T-helper 2 cell (primary cell): ENCODE data around the gene JUN.
"Not testable (repeated sequence)": the region's sequence is repeated elsewhere in the genome, so short reads cannot be mapped to it uniquely, and the experiment has no call there.

Source experiments
- DNase-seq, 5 experiments: peaks; one replicate each; pipeline versions ENCODE4 v3.0.0 to v3.0.0-alpha.2; 2012 to 2022

The JUN gene

DNA sequence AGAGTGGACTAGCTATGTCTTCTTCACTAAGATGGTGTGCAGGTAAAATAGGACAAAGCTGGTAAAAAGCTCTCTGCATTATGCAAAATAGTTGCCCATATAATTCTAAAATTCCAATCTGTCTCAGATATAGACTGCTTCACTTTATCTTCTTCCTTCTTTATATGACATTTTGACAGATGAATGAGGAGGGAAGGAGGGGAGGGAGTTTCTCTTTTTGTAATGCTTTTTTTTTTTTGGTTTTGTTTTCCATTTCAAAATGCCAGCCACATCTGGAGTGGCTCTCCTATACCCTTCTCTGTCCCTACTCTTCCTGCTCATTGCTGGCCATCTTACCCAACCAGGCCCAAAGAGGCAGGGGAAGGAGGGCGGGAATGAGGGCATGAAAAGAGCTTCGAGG is 24.2 kb upstream of the JUN start:
- no peak for DNase-seq

DNA sequence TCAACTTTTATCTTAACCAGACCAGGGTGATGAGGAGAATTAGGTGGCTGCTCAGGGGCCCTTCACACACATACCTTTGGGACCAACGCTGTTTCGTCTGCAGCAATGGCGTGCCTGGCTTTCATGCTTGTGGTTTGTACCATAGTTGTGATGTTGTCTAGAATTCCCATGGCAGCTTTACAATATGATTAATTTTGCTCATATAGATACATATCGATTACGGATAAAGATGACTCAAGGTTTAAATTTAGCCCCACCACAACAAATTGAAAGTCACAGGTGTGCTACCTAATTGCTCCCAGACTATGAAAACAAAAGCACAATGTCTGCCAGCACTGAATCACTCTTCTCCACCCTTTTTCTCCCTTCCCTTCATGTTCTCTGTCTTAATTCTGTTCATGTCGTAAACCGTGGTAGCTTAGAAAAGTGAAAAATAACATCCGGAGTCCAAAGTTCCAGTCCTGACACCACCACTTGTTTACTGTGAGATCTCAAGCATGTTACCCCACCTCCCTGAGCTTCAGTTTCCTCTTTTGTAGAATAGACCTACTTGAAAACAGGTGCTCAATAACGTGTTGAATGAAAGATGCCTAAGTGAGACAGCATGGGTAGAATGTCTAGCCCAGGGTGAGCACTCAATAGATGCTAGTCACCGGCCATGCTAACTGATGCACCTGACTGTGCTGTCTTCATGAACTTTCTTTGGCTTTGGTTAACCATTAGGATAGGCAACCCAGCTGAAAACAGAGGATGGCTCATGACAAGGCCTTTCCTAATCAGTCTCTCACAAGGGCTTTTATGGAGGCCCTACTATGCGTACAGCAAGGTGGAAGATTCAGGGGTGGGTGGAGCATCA is 22.1 kb upstream of the JUN start:
- DNase-seq: no peak

DNA sequence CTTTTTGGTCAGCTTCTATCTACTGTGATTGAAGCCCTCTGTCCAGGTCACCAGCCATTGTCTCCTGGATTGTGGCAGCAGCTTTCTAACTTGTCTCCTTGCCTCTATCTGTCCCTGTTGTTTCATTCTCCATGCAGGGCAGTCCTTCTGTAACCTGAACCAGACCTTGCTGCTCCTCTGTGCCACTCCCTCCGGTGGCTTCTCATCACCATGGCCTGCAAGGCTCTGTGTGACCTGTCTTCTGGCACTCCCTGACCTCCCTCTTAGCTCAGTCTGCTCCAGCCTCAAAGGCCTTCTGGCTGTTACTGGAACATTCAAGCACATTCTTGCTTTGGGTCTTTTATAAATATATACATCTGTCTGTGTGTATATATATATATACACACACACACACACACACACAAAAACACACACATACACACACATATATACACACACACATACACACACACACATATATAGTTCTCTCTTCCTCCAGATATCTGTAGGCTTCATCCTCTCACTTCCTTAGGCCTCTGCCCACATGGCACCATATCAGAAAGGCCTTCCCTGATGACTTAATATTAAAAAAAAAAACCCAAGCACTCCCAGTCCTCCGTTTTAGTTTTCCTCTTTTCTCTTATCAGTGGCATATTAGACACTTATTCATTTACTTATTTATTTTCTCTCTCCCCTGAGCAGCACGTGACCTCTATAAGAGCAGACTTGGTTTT is 21.2 kb upstream of the JUN start:
- no peak for DNase-seq

DNA sequence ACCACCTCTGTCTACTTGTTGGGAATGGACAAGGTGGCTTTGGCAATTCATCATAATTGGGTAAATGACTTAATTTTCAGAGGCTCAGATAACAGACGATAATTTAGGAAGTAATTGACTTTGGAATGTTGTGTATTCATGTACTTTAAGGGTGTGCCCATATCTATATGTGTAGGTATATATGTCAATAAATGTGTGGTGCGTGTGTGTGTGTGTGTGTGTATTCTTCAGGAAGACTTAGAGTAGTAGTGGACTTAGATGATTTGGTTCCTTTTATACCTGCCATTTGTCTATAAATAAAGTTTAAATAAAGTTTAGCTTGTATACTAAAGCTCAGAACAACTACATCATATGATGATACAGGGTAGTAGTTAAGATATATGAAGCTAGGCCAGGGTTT is 20.0 kb upstream of the JUN start:
- DNase-seq: no peak

DNA sequence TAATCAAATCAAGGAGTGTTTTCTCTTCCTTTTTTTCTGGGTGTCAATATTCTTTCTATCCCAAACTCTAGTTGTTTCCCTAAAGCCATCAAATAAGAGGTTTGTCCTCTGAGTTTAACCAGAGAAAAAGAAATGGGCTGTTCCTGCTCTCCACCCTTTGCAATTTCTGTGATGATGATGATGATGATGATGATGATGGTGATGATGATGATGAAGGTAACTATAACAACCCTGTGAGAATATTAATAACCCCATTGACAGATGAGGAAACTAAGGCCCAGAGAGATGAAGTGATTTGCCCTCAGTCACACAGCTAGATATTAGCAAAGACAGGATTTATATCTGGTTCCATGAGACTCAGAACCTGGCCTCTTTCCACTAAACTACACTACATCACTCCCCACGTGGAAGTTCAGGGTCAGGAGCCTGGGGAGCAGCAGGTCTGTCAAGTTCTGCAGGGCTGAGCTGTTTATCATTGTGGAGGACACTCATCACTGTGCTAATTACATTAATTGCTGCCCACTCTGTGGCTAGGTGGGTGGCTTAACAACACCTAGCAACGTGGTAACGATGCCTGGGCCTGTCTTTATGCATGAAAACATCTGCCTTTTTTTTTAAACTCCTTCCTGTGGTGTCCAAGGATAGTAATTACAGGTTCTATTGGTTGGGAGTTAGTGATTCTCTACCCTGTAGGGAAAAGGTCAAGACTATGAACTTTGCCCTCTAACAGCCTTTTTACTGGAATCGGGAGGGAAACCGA is 19.0 kb upstream of the JUN start:
- DNase-seq: no peak

DNA sequence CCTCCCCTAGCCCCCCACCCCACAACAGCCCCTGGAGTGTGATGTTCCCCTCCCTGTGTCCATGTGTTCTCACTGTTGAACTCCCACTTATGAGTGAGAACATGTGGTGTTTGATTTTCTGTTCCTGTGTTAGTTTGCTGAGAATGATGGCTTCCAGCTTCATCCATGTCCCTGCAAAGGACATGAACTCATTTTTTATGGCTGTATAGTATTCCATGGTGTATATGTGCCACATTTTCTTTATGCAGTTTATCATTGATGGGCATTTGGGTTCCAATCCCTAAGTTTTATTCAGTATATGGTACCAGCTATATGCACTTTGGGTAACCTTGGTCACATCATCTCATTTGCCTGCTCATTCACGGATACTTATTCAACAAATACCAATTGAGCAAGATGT is 17.4 kb upstream of the JUN start:
- not testable (repeated sequence) for DNase-seq

DNA sequence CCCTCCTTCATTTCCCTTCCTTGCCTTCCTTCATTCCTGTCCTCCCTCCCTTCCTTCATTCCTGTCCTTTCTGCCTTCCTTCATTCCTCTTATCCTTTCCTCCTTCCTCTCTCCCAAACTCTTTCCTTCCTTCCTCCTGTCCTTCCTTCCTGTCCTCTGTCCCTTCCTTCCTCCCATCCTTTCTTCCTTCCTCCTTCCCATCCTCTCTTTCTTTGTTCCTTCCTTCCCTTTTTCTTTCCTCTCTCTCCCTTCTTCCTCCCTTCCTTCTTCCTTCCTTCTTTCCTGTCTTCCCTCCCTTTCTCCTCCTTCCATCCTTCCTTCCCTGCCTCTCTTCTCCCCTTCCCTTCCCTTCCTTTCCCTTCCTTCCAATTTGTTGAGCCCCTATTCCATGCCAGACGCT is 15.8 kb upstream of the JUN start:
- DNase-seq: no peak

DNA sequence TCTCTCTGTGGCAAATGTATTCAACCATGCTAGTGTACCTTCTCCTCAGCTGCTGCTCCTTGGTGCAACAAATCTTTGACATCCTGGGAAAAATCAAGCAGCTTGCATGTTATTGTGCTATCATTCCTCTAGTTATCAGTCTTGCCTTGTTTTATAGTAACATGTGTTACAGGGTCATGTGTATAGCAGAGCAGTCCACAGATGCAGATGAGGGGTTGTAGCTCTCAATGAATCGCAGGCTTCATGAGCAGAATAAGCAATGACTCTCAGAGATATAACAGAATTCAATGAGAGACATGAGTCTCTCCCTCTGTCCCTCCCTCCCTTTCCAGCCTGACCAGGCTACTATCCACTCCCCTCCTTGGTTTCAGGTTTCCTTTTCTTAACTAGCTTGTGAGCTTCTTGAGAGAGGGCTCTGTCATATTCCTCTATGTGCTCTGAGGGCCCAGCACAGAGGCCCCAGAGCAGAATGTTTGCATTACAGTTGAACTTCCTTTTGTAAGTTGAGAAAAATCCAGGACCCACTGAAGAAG is 15.1 kb upstream of the JUN start:
- DNase-seq: no peak

DNA sequence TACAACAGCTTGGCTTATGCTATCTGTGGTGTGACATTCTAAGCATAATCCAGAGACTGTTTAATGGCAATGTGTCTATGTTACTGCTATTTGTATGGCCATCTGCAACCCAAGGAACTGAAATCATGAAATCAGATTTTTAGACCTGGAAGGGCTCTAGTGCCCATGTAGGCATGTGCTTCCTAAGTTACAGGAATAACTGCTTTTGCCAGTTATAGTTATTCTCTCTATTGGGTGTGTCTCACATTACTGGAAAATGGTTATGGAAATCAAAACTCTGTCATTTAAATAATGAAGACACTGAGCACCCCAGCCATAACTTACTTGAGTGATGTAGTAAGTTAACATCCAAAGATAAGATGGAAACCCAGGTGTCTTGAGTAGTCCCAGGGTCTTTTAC is 12.6 kb upstream of the JUN start:
- no peak for DNase-seq

DNA sequence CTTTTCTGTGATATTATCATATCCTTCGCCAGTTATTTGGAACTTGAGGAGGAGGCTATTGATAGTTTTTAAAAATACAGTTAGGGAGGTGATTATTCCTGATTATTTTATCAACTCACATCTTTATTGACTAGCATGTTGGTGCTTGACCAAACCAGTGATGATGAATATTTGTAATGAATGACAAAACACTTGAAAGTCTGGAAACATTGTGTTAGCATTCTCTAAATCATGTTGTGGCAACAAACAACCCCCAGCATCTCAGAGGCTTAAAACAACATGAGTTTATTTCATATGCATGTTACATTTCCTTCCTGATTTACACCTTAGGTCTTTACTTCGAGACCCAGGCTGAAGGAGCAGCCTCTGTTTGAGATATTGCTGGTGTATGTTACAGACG is 10.7 kb upstream of the JUN start:
- DNase-seq: no peak

DNA sequence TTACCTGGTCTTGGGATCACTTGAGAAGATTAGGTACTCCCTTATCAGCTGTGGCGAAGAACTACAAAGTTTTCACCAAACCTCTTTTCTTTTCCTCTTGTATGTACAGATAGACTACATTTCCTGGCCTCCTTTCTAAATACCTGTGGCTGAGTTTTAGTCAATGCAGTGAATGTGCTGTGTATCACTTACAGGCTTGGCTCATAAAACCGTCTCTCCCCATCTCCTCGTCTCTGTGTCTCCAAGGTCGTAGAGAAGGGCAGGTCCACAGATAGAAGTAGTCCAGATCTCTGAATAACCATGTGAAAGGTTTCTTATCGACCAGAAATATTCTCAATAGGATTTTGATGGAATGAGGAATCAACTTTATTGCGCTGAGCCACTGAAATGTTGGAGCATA is 9.0 kb upstream of the JUN start:
- DNase-seq: no peak

DNA sequence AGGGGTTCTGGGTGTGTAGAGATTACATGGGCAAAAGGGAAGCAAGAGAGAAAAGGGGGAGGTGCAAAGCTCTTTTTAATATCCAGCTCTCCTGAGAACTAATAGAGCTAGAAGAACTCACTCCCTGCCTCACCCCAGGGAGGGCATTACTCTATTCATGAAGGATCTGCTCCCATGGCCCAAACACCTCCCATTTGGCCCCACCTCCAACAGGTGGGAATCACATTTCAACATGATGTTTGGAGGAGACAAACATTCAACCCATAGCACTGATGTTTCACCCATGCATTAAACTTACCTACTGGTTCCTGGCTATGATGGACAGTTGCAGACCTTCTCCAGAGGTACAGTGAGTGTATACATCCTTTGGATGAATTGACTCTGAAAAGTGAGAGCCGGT is 7.3 kb upstream of the JUN start:
- no peak for DNase-seq

DNA sequence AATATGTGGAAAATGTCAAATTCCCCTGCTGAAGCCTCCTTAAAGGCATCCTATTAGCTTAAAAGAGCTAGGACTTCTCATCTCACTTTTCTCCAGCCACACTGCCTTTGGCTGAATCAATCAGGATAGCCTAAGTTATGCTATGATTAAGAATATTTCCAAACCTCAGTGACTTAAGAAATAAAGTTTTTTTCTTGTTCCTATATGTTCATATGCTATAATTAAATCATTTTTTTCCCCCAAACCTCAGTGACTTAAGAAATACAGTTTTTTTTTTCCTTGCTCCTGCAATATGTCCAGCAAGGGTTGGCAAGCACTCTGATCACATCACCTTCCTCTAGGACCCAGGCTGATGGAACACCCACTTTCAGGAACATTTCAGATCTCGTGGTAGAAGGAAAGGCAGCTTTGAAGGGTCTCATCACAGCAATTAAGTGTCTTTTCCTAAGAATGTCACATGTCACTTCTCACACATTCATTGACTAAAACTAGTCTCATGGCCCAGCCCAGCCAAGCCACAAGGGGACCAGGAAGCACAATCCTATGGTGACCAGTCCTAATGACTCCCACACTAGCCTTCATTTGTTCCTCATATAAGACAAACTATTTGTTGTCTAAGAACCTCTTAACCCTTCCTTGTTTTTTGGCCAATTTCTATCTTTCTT is 6.3 kb upstream of the JUN start:
- DNase-seq: no peak

DNA sequence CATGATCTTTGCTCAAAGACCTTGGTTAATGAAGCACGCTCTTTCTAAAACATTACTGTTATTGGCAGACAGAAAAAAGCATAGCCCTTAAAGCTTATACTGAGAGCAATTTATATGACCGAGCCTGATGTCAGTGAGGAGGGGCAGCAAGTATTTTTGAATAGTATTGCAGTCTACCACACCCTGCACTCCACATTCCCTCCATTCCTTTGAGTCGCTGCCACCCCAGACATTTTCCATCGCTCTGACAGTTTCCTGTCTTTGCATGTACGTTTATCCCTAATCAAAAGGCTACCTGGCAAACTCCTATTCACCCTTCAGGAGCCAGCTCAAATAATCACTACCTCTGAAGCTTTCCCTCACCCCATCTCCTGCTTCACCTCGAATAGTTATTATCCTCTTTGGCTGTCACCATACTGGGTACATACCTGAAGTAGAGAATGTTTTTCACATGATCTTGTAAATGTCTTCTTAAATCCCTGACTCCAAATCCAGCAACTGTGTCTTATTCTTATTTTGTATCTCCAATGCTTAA is 5.5 kb upstream of the JUN start:
- DNase-seq: no peak

DNA sequence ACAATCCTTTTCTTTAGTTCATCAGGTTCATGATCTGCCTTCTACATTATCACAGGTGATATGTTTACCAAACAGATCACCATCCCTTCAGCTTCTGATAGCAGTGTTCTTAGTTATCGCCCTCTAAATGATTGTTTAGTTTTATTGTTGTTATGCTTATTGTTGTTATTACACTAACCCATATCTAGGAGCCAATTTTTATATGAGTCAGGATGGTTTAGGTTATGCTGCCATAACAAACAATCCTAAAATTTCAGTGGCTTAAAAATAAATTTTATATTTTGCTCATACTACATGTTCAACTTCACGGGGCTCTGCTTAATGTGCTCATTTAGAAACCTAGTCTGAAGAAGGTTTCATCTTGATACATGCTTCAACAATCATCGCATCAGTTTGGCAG is 4.4 kb upstream of the JUN start:
- DNase-seq: no peak

DNA sequence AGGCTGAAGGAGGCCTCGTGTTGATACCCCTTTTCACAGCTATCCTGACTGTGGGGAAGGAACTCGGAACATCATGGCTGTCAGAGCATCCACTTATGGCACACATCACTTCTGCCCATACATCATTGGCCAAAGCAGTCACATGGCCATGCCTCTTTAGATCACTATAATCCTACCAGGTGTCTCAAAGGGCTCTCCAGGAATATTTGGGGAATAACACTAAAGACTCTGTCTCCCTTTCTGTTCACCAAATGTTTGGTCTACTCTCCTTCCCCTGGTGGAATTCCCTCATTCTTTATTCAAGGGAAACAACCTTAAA is 3.0 kb upstream of the JUN start:
- no peak for DNase-seq

DNA sequence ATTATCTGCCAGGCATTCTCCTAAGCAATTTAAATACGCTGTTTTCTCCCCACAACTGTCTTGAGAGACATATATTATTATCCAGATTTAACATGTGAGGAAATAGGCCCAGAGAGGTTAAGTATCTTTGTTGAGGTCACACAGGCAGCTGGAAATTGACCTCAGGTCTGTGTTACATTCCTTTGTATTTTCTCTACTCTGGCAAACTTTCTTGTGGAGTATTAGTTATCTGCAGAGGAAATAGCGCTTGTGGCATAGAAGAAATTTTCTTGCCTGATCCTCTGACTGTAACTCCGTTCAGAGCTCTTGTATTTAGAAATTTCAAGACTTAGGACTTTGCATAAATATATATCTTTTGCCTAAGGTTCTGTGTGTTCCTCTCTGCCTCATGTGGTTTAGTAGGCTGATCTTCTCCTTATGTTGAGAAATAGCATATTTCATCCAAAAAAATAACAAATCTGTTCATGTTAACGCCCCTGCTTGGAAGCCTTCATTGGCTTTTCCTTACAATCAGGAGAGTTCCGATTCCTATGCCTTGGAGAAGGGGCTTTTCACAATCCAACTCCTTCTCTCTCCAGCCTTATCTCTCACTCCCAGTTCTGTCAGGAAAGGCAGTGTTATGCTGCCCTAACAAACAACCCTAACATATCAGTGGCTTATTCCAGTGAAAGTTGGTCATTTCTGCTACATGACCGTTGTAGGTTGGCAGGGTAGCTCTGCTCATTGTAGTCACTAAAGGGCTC is 2.5 kb upstream of the JUN start:
- no peak for DNase-seq

DNA sequence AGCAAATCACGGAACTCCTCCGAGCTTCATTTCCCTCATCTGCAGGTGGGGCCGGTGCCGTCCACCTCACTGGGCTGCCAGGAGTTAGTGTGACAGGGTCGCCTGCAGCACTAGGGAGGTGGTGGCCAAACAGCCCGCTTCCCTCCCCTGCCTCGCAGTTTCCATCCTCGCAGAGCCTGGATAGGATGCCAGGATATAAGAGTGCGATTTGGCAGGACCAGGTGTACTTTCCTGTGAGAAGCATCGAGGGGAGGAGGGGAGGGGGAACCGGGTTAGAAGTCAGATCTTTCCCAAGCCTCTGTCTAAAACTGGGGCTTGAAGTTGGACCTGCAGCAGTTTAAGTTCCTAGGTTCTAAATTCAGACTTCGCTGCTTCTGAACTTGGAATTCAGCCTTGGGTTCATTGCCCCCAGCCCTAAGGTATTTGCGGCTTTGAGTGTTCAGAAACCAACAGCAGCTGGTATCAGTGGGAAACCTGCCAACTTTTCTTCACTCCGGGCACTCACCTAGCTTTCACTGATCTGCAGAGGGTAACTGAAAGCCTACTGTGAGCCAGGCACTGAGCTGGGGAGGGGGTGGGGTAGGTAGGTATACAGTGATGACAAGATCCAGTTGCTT is 1.7 kb upstream of the JUN start:
- DNase-seq: peak in 3 of 5 experiments; percentile 12 to 36 (median 25)

DNA sequence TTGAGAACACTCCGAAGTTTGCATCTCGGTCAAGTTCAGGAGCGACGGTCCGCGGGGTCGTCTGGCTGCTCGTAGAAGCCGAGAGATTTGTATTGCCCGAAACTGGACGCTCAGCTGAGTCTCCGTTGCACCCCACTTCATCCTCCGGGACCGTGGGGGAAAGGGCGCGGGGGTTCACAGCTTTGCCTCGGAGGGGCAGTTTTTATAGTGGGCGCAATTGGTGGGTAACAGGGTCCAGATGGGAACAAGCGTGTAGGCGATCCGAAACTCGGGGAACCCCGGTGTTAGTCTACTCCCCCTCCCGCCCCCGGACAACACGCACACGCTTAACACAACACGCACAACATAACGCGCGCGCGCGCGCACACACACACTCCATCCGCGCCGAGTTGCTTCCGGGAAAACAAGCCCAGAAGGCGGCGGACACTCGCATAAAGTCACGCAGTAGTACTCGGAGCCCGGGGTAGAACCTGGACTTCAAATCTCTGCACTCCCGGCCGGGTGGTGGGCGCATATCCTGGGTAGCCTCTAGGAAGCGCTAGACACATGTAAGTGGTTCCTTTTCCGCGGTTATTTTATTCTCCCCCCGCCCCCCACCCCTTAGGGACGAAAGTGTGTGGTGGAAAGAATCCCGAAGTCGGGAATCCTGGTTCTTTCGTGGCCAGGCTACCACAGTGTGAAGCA is 1.1 kb upstream of the JUN start:
- DNase-seq: peak; percentile 62 to 88 (median 82)

DNA sequence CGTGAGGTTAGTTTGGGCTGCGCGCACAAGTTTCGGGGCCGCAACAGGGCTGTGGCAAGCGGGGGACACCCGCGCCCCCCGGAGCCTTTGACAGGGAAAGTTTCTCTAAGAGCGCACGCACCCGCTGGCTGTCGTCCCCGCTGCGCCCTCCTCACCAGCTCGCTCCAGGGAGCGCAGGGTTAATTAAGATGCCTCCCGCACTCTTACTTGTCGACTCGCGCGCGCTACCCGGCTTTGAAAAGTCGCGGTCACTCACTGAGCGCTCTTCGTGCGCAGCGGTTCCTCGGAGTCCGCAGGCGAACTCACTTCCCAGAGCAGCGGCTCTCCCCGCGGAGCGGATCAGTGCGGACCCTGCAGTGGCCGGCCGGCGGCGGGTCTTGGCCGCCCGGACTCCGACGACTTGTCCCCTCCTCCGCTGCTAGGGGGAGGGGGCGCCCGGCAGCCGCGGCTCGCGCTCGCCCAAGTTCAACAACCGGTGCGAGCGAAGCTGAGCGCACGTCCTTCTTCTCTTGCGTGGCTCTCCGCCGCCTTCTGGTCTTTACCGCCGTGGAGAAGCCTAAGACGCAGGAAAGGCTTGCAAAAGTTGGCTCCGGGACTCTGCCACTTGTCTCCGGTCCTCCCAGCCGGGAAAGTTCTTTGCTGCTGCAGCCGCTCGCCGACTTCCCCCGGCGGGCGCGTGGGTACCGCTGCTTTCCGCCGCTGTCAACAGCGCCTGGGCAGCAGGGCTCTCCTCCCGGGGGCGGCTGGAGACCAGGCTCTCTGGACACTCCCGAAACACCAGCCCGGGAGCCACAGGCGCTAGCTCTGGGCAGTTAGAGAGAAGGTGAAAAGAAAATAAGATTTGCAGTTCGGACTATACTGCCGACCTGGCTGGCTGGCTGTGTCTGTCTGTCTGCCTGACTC is 506 bp downstream of the JUN start:
- peak in 4 of 5 experiments; percentile 4 to 70 (median 22) for DNase-seq
